ENCODE data around the gene CACNA2D3.

The CACNA2D3 gene

GRCh38 chr3:54863786-54864185 is 741.4 kb downstream of the CACNA2D3 start:
- H3K9ac ChIP-seq (ENCODE audit: low read length in 2 of 2), result no peak overlapping the region
- H3K27me3 ChIP-seq (ENCODE audit: control insufficient read depth in 1 of 2, insufficient read depth in 2 of 2, low read length in 2 of 2), result no peaks in the 10 kb centered on the region
- no peak overlapping the region for H3K4me3 ChIP-seq (ENCODE audit: low read length in 2 of 2)
- H3K27ac ChIP-seq (ENCODE audit: low read length), result no peak overlapping the region
- no peaks in the 10 kb centered on the region for H3K9me3 ChIP-seq (ENCODE audit: control insufficient read depth in 2 of 2, low read length in 2 of 2)
- H3K36me3 ChIP-seq (ENCODE audit: control insufficient read depth in 2 of 2, insufficient read depth in 2 of 2, low read length in 2 of 2), result no peaks in the 10 kb centered on the region
- peaks cover 15% of the 10 kb centered on the region for H3K4me1 ChIP-seq (ENCODE audit: control insufficient read depth, insufficient read depth, low read length)

GRCh38 chr3:54865316-54865715 is 743.0 kb downstream of the CACNA2D3 start:
- no peaks in the 10 kb centered on the region for H3K9me3 ChIP-seq (ENCODE audit: control insufficient read depth in 2 of 2, low read length in 2 of 2)
- no peak overlapping the region for H3K4me3 ChIP-seq (ENCODE audit: low read length in 2 of 2)
- H3K9ac ChIP-seq (ENCODE audit: low read length in 2 of 2), result no peak overlapping the region
- peaks cover 8% of the 10 kb centered on the region for H3K4me1 ChIP-seq (ENCODE audit: control insufficient read depth, insufficient read depth, low read length)
- H3K27ac ChIP-seq (ENCODE audit: low read length), result no peak overlapping the region
- no peaks in the 10 kb centered on the region for H3K27me3 ChIP-seq (ENCODE audit: control insufficient read depth in 1 of 2, insufficient read depth in 2 of 2, low read length in 2 of 2)
- H3K36me3 ChIP-seq (ENCODE audit: control insufficient read depth in 2 of 2, insufficient read depth in 2 of 2, low read length in 2 of 2), result no peaks in the 10 kb centered on the region

- no peaks in the 10 kb centered on the region for H3K27me3 ChIP-seq (ENCODE audit: control insufficient read depth in 1 of 2, insufficient read depth in 2 of 2, low read length in 2 of 2)
- H3K9ac ChIP-seq (ENCODE audit: low read length in 2 of 2), result no peak overlapping the region
- no peaks in the 10 kb centered on the region for H3K9me3 ChIP-seq (ENCODE audit: control insufficient read depth in 2 of 2, low read length in 2 of 2)
- H3K4me1 ChIP-seq (ENCODE audit: control insufficient read depth, insufficient read depth, low read length), result peaks cover 4% of the 10 kb centered on the region
- no peak overlapping the region for H3K27ac ChIP-seq (ENCODE audit: low read length)
- H3K36me3 ChIP-seq (ENCODE audit: control insufficient read depth in 2 of 2, insufficient read depth in 2 of 2, low read length in 2 of 2), result no peaks in the 10 kb centered on the region
- no peak overlapping the region for H3K4me3 ChIP-seq (ENCODE audit: low read length in 2 of 2)
Measured at GRCh38 chr3:54866251-54866650, 743.9 kb downstream of the CACNA2D3 start.

DNA sequence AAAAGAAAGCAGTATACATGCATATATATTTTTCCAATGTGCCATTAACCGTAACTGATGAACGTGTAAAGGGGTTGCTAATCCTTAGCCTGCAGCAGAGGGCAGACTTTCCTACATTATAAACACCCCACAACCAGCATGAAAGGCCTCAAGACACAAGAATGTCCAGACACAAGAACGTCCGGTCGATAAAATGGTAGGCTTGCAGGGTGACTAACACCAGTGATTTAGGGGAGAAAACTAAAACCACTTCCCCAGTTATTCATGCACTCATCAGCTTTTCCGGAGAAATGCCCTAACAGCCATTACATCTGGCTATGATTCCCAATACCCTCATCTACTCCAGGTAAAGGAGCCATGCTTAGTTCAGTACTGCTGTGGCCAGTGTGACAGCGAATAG is 748.1 kb downstream of the CACNA2D3 start:
- H3K27ac ChIP-seq (ENCODE audit: low read length), result no peak overlapping the region
- no peaks in the 10 kb centered on the region for H3K36me3 ChIP-seq (ENCODE audit: control insufficient read depth in 2 of 2, insufficient read depth in 2 of 2, low read length in 2 of 2)
- no peak overlapping the region for H3K4me3 ChIP-seq (ENCODE audit: low read length in 2 of 2)

GRCh38 chr3:54871867-54872266 is 749.5 kb downstream of the CACNA2D3 start:
- Histone ChIP-seq H3K27me3 (ENCODE audit: control insufficient read depth in 1 of 2, insufficient read depth in 2 of 2, low read length in 2 of 2) (no peaks in the 10 kb centered on the region), H3K4me3 (ENCODE audit: low read length in 2 of 2) (no peak overlapping the region), H3K9me3 (ENCODE audit: control insufficient read depth in 2 of 2, low read length in 2 of 2) (no peaks in the 10 kb centered on the region), H3K27ac (ENCODE audit: low read length) (no peak overlapping the region), H3K9ac (ENCODE audit: low read length in 2 of 2) (no peak overlapping the region), H3K36me3 (ENCODE audit: control insufficient read depth in 2 of 2, insufficient read depth in 2 of 2, low read length in 2 of 2) (no peaks in the 10 kb centered on the region), H3K4me1 (ENCODE audit: control insufficient read depth, insufficient read depth, low read length) (no peaks in the 10 kb centered on the region)

More for the DNA sequence above, 748.1 kb downstream of the CACNA2D3 start:
- Histone ChIP-seq H3K9ac (ENCODE audit: low read length in 2 of 2) (no peak overlapping the region), H3K9me3 (ENCODE audit: control insufficient read depth in 2 of 2, low read length in 2 of 2) (no peaks in the 10 kb centered on the region), H3K27me3 (ENCODE audit: control insufficient read depth in 1 of 2, insufficient read depth in 2 of 2, low read length in 2 of 2) (no peaks in the 10 kb centered on the region), H3K4me1 (ENCODE audit: control insufficient read depth, insufficient read depth, low read length) (no peaks in the 10 kb centered on the region)

GRCh38 chr3:54873059-54874010 is 751.0 kb downstream of the CACNA2D3 start:
- Histone ChIP-seq H3K9ac (ENCODE audit: low read length in 2 of 2) (no peak overlapping the region), H3K27ac (ENCODE audit: low read length) (no peak overlapping the region), H3K9me3 (ENCODE audit: control insufficient read depth in 2 of 2, low read length in 2 of 2) (no peaks in the 10 kb centered on the region), H3K4me1 (ENCODE audit: control insufficient read depth, insufficient read depth, low read length) (no peaks in the 10 kb centered on the region), H3K27me3 (ENCODE audit: control insufficient read depth in 1 of 2, insufficient read depth in 2 of 2, low read length in 2 of 2) (no peaks in the 10 kb centered on the region), H3K36me3 (ENCODE audit: control insufficient read depth in 2 of 2, insufficient read depth in 2 of 2, low read length in 2 of 2) (no peaks in the 10 kb centered on the region), H3K4me3 (ENCODE audit: low read length in 2 of 2) (no peak overlapping the region)

- no peak overlapping the region for H3K27ac ChIP-seq (ENCODE audit: low read length)
- no peak overlapping the region for H3K4me3 ChIP-seq (ENCODE audit: low read length in 2 of 2)
- H3K9me3 ChIP-seq (ENCODE audit: control insufficient read depth in 2 of 2, low read length in 2 of 2), result no peaks in the 10 kb centered on the region
- no peak overlapping the region for H3K9ac ChIP-seq (ENCODE audit: low read length in 2 of 2)
- H3K36me3 ChIP-seq (ENCODE audit: control insufficient read depth in 2 of 2, insufficient read depth in 2 of 2, low read length in 2 of 2), result no peaks in the 10 kb centered on the region
- H3K27me3 ChIP-seq (ENCODE audit: control insufficient read depth in 1 of 2, insufficient read depth in 2 of 2, low read length in 2 of 2), result no peaks in the 10 kb centered on the region
- no peaks in the 10 kb centered on the region for H3K4me1 ChIP-seq (ENCODE audit: control insufficient read depth, insufficient read depth, low read length)
Measured at GRCh38 chr3:54874816-54875556, 752.6 kb downstream of the CACNA2D3 start.

- no peak overlapping the region for H3K27ac ChIP-seq (ENCODE audit: low read length)
- H3K4me1 ChIP-seq (ENCODE audit: control insufficient read depth, insufficient read depth, low read length), result no peaks in the 10 kb centered on the region
- no peaks in the 10 kb centered on the region for H3K36me3 ChIP-seq (ENCODE audit: control insufficient read depth in 2 of 2, insufficient read depth in 2 of 2, low read length in 2 of 2)
- no peak overlapping the region for H3K4me3 ChIP-seq (ENCODE audit: low read length in 2 of 2)
- H3K27me3 ChIP-seq (ENCODE audit: control insufficient read depth in 1 of 2, insufficient read depth in 2 of 2, low read length in 2 of 2), result no peaks in the 10 kb centered on the region
- H3K9me3 ChIP-seq (ENCODE audit: control insufficient read depth in 2 of 2, low read length in 2 of 2), result no peaks in the 10 kb centered on the region
- H3K9ac ChIP-seq (ENCODE audit: low read length in 2 of 2), result no peak overlapping the region
Measured at GRCh38 chr3:54875596-54876268, 753.4 kb downstream of the CACNA2D3 start.

DNA sequence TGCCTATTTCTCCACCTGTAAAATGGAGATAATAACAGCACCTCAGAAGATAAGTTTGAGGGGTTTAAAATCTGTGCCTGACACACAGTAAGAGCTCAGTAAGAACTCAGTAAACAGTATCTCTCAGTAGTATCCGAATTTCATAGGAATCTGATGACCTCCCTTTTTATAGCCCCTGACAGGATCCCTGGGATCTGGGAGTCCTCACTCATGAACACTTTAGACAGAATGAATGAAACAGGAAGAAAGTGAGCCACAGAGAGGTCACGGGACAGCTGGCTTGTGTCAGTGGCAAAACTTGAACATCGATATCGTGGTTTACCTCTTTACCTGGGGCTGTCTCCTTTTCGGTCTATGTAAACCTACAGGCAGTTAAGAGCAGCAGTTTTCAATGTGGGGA is 754.3 kb downstream of the CACNA2D3 start:
- H3K9me3 ChIP-seq (ENCODE audit: control insufficient read depth in 2 of 2, low read length in 2 of 2), result no peaks in the 10 kb centered on the region
- H3K27ac ChIP-seq (ENCODE audit: low read length), result no peak overlapping the region
- H3K4me1 ChIP-seq (ENCODE audit: control insufficient read depth, insufficient read depth, low read length), result peaks cover 2% of the 10 kb centered on the region
- no peaks in the 10 kb centered on the region for H3K27me3 ChIP-seq (ENCODE audit: control insufficient read depth in 1 of 2, insufficient read depth in 2 of 2, low read length in 2 of 2)
- H3K4me3 ChIP-seq (ENCODE audit: low read length in 2 of 2), result no peak overlapping the region
- H3K9ac ChIP-seq (ENCODE audit: low read length in 2 of 2), result no peak overlapping the region
- no peaks in the 10 kb centered on the region for H3K36me3 ChIP-seq (ENCODE audit: control insufficient read depth in 2 of 2, insufficient read depth in 2 of 2, low read length in 2 of 2)

DNA sequence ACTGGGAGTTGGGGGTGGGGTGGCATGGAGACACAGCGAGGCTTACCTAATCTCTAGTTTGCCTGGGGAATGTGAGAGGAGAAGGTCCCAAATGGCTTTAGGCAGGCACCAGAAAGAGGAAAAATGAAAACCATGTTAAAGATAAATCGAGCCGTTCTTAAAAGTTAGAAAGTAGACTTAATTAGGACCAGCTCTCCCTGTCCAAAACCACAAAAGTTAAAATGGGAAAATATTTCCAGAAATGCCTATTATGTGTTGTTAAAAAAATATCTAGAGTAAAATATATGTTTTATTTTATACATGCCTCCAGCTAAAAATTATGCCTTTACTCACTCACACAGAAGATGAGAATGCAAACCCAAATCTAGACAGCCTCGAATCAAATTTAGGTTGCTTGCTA is 755.4 kb downstream of the CACNA2D3 start:
- Histone ChIP-seq H3K4me1 (ENCODE audit: control insufficient read depth, insufficient read depth, low read length) (peaks cover 10% of the 10 kb centered on the region), H3K36me3 (ENCODE audit: control insufficient read depth in 2 of 2, insufficient read depth in 2 of 2, low read length in 2 of 2) (no peaks in the 10 kb centered on the region), H3K9ac (ENCODE audit: low read length in 2 of 2) (no peak overlapping the region), H3K27ac (ENCODE audit: low read length) (no peak overlapping the region), H3K4me3 (ENCODE audit: low read length in 2 of 2) (no peak overlapping the region), H3K27me3 (ENCODE audit: control insufficient read depth in 1 of 2, insufficient read depth in 2 of 2, low read length in 2 of 2) (no peaks in the 10 kb centered on the region), H3K9me3 (ENCODE audit: control insufficient read depth in 2 of 2, low read length in 2 of 2) (no peaks in the 10 kb centered on the region)

All from stomach smooth muscle (tissue), 2 donors.